Raji (cell line): ENCODE results near the gene C4orf46.

Experiments
- POLR2A ChIP-seq: IDR thresholded peaks from 2 replicates; pipeline ENCODE4 v1.6.1; 2011; ENCODE audit warnings: low read depth, low read length, control low read depth; ENCODE audit not compliant: insufficient read depth

C4orf46 gene

DNA sequence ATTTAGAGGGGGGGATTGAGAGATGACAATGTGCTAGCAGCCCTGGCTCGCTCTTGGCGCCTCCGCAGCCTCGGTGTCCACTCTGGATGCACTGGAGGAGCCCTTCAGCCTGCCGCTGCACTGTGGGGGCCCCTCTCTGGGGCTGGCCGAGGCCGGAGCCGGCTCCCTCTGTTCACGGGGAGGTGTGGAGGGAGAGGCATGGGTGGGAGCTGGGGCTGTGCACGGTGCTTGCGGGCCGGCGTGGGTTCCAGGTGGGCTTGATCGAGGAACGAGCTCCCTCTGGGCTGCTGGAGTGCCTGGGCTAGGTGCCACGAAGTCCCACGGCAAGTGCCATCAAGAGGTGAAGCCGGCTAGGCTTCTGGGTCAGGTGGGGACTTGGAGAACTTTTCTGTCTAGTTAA lies 6.9 kb downstream of the C4orf46 start:
- TF ChIP-seq POLR2A = no peak

DNA sequence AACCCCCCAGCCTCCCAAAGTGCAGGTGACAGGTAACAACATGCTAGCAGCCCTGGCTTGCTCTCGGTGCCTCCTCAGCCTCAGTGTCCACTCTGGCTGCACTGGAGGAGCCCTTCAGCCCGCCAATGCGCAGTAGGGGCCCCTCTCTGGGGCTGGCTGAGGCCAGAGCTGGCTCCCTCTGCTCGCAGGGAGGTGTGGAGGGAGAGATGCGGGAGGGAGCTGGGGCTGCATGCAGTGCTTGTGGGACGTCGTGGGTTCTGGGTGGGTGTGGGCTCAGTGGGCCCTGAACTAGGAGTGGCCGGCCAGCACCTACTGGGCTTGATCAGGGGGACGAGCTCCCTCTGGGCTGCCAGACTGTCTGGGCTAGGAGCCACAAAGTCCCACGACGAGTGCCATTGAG lies 14.4 kb downstream of the C4orf46 start:
- no peak for TF ChIP-seq POLR2A

DNA sequence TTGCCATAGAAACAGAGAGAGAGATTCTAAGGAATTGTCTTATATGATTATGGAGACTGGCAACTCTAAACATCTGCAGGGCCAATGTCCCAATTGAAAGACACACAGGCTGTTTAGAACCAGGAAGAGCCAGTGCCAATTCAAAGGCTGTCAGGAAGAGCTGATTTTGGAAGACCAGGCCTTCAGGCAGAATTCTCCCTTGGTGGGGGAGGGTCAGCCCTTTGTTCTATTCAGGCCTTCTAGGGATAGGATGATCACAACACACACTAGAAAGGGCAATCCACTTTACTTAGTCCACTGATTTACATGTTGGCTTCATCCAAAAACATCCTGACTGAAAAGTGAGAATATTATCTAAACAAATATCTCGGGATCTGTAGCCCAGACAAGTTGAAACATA lies 15.2 kb downstream of the C4orf46 start:
- no peak for TF ChIP-seq POLR2A

DNA sequence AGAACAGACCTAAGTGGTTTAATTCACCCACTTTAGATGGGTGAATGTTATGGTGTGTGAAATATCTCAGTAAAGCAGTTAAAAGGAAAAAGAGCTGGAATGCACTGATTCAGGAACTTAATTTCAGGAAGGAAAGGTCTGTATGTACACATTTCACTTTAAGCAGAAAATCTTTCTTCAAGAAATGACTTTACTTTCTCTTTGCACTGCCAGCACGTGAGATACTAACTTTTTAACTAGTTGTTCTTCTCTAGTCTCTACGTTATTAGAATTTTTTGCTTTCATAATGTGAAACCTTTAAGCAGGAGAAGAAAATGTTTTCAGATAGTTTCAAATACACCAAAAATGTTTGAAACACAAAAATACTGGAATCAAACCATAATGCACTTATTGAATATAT lies 18.8 kb downstream of the C4orf46 start:
- TF ChIP-seq POLR2A = no peak

DNA sequence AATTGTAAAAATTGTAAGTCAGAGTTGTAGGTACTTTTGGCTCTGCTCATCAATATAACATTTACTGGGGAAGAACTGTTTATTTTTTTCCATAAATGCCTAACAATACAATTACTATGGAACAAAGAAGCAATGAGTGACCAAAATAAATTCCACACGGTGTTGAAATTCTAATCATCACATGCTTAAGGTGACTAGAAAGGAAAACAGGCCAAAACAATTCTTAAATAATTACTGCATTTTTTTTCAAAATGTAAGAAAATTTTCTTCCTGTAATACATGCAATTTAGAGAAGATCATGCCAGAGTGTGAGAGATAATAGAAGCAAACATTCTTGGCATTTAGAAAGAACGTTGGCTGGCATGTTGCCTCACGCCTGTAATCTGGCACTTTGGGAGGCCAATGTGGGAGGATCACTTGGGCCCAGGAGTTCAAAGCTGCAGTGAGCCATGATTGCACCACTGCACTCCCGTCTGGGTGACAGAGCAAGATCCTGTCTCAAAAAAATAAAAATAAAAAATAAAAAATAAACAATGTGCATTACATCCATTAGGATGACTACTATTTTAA lies 22.5 kb downstream of the C4orf46 start:
- no peak for TF ChIP-seq POLR2A

DNA sequence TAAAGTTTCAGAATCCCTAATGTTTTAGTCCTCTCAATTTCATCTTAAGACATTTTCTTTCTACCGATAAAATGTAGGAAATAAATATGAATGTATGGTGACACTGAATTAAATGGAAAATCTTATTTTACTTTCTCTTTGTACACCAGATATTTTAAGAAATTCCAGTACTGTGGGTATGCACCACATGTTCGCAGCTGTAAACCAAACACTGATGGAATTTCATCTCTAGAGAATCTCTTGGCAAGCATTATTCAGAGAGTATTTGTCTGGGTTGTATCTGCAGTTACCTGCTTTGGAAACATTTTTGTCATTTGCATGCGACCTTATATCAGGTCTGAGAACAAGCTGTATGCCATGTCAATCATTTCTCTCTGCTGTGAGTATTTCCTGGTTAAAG lies 26.9 kb downstream of the C4orf46 start:
- no peak for TF ChIP-seq POLR2A

DNA sequence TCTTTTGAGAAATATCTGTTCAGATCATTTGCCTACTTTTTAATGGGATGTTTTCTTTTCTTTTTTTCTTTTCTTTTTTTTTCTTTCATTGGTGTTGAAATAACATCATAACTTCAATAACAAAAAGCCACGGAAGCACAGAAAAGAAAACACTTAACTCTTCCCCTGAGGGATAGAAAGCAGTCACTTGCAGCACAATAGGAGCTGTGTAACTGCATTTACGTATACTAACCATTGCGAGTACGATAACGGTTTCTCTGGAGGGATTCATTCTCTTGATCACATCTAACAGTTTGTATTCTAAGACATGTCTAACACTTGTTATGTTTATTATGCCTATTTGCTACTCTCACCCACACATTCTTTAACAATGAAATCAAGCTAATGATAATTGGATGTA lies 27.3 kb downstream of the C4orf46 start:
- no peak for TF ChIP-seq POLR2A

DNA sequence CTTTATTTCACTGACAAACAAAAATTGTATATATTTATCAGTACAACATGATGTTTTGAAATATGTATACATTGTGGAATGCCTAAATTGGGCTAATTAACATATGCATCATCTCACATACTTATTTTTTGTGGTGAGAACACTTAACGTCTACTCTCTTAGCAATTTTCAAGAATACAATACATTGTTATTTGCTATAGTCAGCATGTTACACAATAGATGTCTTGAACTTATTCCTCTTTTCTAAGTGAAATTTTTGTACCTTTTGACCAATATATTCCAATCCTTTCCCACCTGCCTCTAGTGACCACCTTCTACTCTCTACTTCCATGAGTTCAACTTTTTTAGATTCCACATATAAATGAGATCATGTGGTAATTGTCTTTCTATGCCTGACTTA lies 35.1 kb downstream of the C4orf46 start:
- no peak for TF ChIP-seq POLR2A

DNA sequence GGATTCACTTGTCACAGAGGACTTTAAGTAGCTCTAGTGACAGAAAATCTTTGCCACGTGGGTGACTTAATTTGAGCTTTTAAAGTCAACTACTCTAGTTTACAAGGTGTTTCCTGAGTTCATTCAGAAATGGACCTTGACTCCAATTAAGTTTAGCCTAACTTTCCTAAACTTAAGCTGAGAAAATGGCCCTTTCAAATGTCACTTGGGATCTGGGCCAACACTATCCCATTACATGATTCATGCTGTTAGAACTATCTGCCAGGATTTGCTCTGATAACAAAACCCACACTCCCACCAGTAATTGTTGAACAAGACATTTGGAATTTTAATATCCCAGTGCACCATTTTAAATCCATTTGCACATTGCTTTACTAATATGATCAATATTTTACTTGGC lies 40.8 kb downstream of the C4orf46 start:
- no peak for TF ChIP-seq POLR2A

DNA sequence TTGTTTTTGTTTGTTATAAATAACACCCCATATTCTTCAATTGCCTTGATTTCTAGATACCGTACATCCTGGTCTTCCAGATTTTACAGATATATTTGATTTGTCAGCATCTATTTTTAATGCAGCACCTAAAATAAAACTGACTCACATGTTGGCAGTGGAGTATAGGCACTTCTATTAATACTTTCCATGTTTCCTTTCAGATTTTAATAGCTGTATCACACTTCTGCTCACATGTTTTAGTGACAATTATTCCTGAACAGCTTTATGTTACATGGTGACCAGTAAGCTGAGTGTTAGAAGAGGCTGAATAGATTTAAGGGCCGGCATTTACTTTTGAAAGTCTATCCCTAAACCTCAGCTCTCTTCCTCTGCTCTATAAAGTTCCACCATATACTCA lies 46.1 kb downstream of the C4orf46 start:
- TF ChIP-seq POLR2A = no peak

DNA sequence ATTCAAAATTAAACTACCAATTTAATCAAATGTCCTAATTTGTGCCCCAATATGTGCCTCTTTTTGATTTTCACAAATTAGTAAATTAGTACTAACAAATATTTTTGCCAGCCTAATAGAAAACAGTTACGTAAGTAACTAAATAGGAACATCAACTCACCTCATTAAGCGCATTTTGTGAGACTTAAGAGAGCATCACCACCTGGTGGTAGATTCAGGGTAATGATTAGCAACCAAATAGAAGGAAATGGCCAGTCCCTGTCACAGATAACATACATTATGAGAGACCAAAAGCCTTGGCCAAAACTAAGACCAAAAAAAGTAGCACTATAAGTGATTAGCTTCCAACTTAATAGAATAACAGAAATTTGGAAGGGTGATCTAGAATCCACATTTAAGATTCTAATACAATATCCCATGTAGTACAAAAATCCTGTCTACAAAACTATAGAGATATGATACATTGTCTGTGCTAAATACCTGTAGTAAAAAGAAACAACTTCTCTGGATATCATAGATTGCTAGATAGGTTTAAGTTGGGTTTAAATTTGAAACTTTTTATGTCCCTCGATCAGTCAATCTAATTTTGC lies 46.7 kb downstream of the C4orf46 start:
- TF ChIP-seq POLR2A = no peak

DNA sequence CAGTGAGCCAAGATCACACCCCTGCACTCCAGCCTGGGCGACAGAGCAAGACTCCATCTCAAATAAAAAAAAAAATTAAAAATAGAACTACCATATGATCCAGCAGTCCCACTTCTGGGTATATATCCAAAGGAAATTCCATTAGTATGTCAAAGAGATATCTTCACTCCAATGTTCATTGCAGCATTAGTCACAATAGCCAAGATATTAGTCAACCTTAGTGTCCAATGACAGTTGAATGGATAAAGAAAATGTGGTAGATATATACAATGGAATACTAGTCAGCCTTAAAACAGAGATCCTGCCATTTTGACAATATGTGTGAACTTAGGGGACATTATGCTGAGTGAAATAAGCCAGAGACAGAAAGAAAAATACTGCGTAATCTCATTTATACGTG lies 49.4 kb downstream of the C4orf46 start:
- TF ChIP-seq POLR2A = no peak

DNA sequence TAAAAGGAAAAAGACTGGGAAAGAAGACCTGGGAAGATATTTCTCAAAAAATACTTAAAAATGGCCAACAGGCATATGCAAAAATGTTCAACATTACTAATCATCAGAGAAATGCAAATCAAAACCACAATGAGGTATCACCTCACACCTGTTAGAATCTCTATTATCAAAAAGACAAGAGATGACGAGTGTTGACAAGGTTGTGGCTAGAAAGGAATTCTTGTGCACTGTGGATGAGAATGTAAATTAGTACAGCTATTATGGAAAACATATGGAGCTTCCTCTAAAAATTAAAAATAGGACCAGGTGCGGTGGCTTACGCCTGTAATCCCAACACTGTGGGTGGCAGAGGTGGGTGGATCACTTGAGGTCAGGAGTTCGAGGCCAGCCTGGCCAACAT lies 50.0 kb downstream of the C4orf46 start:
- no peak for TF ChIP-seq POLR2A

DNA sequence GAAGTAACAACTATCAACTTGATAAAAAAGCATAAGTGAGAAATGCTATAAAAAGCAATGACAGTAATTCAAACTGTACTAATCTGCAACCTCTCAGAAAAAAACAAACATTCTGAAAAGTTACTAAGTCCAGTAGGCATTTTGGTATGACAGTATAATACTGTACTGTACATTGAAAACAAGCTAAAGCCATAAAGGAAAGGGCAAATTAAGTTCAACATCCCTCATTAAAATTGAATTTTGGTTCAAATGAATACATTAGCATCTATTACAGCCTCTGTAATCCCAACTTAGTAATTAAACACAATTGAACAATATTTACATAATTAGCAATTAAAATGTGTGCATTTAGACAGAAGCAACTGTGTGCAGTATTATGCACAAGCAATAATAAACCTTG lies 53.7 kb downstream of the C4orf46 start:
- no peak for TF ChIP-seq POLR2A
